ENCODE measurements around the gene ZMYM4. TPM values are rescaled to one million over a fixed set of nuclear protein-coding genes. Genes with fewer than 3 reads are reported as not detected.
"Not testable (repeated sequence)": the region's sequence is repeated elsewhere in the genome, so short reads cannot be mapped to it uniquely, and the experiment has no call there.

The ZMYM4 gene
- total RNA-seq, 2 donors from 2014 or later = 29.0 to 42.8 TPM

DNA sequence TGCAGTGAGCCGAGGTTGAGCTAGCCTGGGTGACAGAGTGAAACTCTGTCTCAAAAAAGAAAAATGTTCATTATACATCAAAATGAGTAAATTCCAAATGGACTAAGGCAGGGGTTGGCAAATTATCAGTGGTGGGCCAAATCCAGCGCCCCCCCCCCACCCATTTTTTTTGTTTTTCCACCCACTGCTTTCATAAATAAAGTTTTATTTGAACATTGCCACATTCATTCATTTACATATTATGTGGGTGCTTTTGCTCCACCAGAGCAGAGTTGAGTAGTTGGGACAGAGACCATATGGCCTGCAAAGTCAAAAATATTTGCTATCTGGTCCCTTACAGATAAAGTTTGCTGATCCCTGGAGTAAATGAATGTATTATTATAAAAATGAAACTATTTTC, 99.4 kb downstream of the ZMYM4 start:
- TF ChIP-seq, protein P1, sequence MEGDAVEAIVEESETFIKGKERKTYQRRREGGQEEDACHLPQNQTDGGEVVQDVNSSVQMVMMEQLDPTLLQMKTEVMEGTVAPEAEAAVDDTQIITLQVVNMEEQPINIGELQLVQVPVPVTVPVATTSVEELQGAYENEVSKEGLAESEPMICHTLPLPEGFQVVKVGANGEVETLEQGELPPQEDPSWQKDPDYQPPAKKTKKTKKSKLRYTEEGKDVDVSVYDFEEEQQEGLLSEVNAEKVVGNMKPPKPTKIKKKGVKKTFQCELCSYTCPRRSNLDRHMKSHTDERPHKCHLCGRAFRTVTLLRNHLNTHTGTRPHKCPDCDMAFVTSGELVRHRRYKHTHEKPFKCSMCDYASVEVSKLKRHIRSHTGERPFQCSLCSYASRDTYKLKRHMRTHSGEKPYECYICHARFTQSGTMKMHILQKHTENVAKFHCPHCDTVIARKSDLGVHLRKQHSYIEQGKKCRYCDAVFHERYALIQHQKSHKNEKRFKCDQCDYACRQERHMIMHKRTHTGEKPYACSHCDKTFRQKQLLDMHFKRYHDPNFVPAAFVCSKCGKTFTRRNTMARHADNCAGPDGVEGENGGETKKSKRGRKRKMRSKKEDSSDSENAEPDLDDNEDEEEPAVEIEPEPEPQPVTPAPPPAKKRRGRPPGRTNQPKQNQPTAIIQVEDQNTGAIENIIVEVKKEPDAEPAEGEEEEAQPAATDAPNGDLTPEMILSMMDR (IDR thresholded peaks at IDR 0.05) = no peak
- DNase-seq (ENCODE audit: low spot score) (no peak), ATAC-seq (ENCODE audit: insufficient number of reproducible peaks, low FRiP score, low read depth) (no peak)
- H3K27ac ChIP-seq = no peak overlapping the region
- no peaks in the 10 kb centered on the region for H3K36me3 ChIP-seq
- no peaks in the 10 kb centered on the region for H3K9me3 ChIP-seq
- no peaks in the 10 kb centered on the region for H3K27me3 ChIP-seq (replicated peaks; ENCODE audit: insufficient read depth)
- peaks cover 7% of the 10 kb centered on the region in 2 donors for H3K4me1 ChIP-seq (ENCODE audit: control insufficient read depth in 1 of 2, low read depth in 2 of 2)
- no peak overlapping the region for H3K4me3 ChIP-seq

DNA sequence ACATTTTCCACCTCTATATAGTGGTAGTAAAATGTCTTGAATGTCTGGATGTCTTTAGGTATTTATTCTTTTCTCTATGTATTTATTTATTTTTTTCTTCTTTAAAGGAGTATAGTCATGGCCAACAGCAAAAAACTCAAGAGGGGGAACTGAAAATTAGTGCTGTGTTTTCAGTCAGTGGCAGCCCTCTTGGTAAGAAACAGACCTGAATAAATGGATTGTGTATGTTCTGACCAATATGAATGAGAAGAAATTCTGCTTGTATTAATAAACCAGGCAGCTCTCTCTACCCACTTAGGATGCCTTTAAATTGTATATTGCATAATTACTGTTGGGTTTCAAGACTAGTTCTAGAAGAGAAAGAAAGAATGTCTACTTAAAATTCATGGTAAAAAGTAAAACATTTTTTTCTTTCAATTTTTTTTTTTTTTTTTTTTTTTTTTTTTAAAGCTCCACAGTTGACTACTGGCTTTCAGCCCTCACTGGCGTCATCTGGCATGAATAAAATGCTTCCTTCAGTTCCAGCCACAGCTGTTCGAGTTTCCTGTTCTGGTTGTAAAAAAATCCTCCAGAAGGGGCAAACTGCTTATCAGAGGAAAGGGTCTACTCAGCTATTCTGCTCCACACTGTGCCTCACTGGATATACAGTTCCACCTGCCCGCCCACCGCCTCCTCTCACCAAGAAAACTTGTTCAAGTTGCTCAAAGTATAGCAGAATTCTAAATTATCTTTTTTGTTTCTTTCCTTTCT, 101.6 kb downstream of the ZMYM4 start:
- Histone ChIP-seq H3K4me1 (ENCODE audit: control insufficient read depth in 1 of 2, low read depth in 2 of 2) (peaks cover 7% of the 10 kb centered on the region in 2 donors), H3K9me3 (no peaks in the 10 kb centered on the region), H3K36me3 (no peaks in the 10 kb centered on the region), H3K27me3 (replicated peaks; ENCODE audit: insufficient read depth) (no peaks in the 10 kb centered on the region), H3K4me3 (peak overlapping the region; percentile 39), H3K27ac (peak overlapping the region; percentile 63 to 79)
- DNase-seq (ENCODE audit: low spot score) (no peak), ATAC-seq (ENCODE audit: insufficient number of reproducible peaks, low FRiP score, low read depth) (no peak)
- TF ChIP-seq, protein P1 (IDR thresholded peaks at IDR 0.05) = no peak

DNA sequence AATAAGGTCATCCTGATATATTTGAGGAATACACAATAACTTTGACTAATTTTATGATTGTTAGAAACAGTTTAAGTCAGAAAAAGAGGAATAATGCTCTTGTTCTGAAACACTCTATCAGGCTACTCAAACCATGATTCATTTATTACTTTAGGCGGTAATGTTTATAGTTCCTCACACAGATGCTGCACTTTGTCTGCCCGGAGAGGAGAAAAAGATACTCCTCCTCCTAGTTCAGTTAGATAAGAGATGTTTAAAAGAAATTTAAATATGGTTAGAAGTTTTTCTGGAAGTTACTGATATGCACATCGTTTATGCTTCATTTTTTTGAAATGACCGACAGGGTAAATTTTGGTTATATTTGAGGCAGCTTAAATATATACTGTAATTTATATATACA, 103.0 kb downstream of the ZMYM4 start:
- ATAC-seq (ENCODE audit: insufficient number of reproducible peaks, low FRiP score, low read depth) (no peak), DNase-seq (ENCODE audit: low spot score) (no peak)
- H3K4me1 ChIP-seq (ENCODE audit: control insufficient read depth in 1 of 2, low read depth in 2 of 2) = peaks cover 7% of the 10 kb centered on the region in 2 donors
- no peaks in the 10 kb centered on the region for H3K9me3 ChIP-seq
- no peaks in the 10 kb centered on the region for H3K27me3 ChIP-seq (replicated peaks; ENCODE audit: insufficient read depth)
- H3K4me3 ChIP-seq = no peak overlapping the region
- H3K36me3 ChIP-seq = no peaks in the 10 kb centered on the region
- H3K27ac ChIP-seq = no peak overlapping the region
- TF ChIP-seq, protein P1 (IDR thresholded peaks at IDR 0.05) = no peak

DNA sequence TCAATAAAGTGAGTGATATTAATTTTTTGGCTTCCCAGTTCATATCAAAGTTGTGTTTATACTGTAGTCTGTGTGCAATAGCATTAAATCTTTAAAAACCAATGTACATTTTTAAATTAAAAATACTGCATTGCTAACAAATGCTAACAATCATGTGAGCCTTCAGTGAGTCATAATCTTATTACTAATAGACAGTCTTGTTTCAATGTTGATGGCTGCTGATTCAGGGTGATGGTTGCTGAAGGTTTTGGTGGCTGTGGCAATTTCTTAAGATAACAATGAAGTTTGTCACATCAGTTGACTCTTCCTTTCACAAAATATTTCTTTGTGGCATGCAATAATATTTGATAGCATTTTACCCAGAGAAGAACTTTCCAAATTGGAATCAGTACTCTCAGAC, 109.0 kb downstream of the ZMYM4 start:
- no peak overlapping the region for H3K27ac ChIP-seq
- TF ChIP-seq, protein P1 (IDR thresholded peaks at IDR 0.05) = no peak
- H3K9me3 ChIP-seq = no peaks in the 10 kb centered on the region
- no peak overlapping the region for H3K4me3 ChIP-seq
- no peaks in the 10 kb centered on the region for H3K36me3 ChIP-seq
- no peaks in the 10 kb centered on the region for H3K27me3 ChIP-seq (replicated peaks; ENCODE audit: insufficient read depth)
- H3K4me1 ChIP-seq (ENCODE audit: control insufficient read depth in 1 of 2, low read depth in 2 of 2) = no peaks in the 10 kb centered on the region
- ATAC-seq (ENCODE audit: insufficient number of reproducible peaks, low FRiP score, low read depth) = no peak
- DNase-seq (ENCODE audit: low spot score) = no peak

DNA sequence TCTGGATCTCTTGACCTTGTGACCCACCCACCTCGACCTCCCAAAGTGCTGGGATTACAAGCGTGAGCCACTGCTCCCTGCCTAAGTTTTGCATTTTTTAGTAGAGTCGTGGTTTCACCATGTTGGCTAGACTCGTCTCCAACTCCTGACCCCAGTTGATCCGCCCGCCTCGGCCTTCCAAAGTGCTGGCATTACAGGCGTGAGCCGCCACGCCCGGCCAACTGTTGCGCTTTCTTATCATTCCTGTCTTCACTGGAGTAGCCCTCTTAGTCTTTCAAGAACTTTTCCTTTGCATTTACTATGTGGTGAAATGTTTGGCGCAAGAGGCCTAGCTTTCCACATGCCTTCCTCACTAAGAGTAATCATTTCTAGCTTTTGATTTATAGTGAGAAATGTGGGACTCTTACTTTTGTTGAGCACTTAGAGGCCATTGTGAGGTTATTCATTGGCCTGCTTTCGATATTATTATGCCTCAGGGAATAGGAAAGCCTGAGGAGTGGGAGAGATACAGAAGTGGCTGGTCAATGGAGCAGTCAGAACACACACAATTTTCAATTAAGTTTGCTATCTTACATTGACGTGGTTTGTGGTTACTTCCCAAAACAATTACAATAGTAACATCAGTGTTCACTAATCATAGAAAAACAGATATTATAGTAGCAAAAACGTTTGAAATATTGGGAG, 111.0 kb downstream of the ZMYM4 start:
- Histone ChIP-seq H3K27me3 (replicated peaks; ENCODE audit: insufficient read depth) (no peaks in the 10 kb centered on the region), H3K4me3 (no peak overlapping the region), H3K36me3 (peaks cover 2% of the 10 kb centered on the region), H3K4me1 (ENCODE audit: control insufficient read depth in 1 of 2, low read depth in 2 of 2) (no peaks in the 10 kb centered on the region), H3K27ac (no peak overlapping the region), H3K9me3 (no peaks in the 10 kb centered on the region)
- TF ChIP-seq, protein P1 (IDR thresholded peaks at IDR 0.05) = no peak
- ATAC-seq (ENCODE audit: insufficient number of reproducible peaks, low FRiP score, low read depth) (no peak), DNase-seq (ENCODE audit: low spot score) (no peak)

DNA sequence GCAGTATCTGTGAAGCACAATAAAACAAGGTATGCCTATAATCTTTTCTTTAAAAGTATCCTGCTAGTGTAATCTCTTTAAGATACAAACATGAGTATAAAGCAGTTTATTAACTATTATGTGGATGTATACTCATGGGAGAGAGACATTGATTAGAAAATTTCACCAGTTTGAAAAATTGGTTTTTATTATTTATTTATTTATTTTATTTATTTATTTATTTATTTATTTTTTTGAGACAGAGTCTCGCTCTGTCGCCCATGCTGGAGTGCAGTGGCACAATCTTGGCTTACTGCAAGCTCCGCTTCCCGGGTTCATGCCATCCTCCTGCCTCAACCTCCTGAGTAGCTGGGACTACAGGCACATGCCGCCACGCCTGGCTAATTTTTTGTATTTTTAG, 111.6 kb downstream of the ZMYM4 start:
- not testable (repeated sequence) for H3K27me3 ChIP-seq (replicated peaks; ENCODE audit: insufficient read depth); DNase-seq (ENCODE audit: low spot score); H3K27ac ChIP-seq; H3K36me3 ChIP-seq; H3K4me1 ChIP-seq (ENCODE audit: control insufficient read depth in 1 of 2, low read depth in 2 of 2); H3K4me3 ChIP-seq; ATAC-seq (ENCODE audit: insufficient number of reproducible peaks, low FRiP score, low read depth); H3K9me3 ChIP-seq
